GM12891 (cell line): ENCODE data around the gene CACYBP.

Experiments used
- POLR2A ChIP-seq: IDR thresholded peaks from 2 replicates; pipeline ENCODE4 v1.6.1; 2011; ENCODE audit warnings: low read depth, low read length, control low read depth
- POLR2AphosphoS5 ChIP-seq: IDR thresholded peaks from 2 replicates; pipeline ENCODE4 v1.6.1; 2011; ENCODE audit warnings: low read depth, low read length, control low read depth
- TAF1 ChIP-seq: IDR thresholded peaks from 2 replicates; pipeline ENCODE4 v1.6.1; 2011; ENCODE audit warnings: low read depth, low read length, control low read depth

- TF ChIP-seq TAF1 (no peak), POLR2A (no peak), POLR2AphosphoS5 (no peak)
Measured at GRCh38 chr1:175036476-175036875, 36.7 kb downstream of the CACYBP start.
